ENCODE measurements around the gene MIGA1. TPM values are rescaled to one million over a fixed set of nuclear protein-coding genes. Genes with fewer than 3 reads are reported as not detected.

The MIGA1 gene
- total and polyA plus RNA-seq, 10 of the 15 experiments (the other 5 are each of a cell fraction or from before 2014, with no cell fraction given) = 1.3 to 7.2 (median 4.2) TPM

DNA sequence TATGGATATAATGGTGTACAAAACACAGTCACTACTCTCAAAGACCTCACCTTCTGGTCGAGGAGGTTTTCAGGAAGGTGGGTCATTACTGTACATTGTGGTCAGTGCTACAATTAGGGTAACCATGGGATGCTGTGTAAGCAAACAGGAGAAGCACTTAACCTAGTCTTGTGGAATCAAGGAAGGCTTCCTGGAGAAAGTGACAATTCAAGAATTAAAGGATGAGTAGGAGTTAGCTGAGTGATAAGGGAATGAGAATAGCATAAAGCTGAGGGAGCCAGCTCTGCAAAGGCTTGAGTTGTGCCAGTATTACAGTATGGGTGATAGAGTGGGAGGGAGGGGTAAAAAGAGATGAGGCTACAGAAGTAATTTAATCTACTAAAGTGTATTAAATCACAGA lies 126.2 kb downstream of the MIGA1 start:
- ChIA-PET POLR2A (no interaction called here), SMC1A (ENCODE audit: uncharacterized antibody, unreplicated experiment) (no interaction called here), CTCF (interaction anchor here (0.6 to 1.5 kb wide), 4 partner anchors 11 to 966 kb away, joined by 3 to 6 read pairs (median 4); no protein-coding TSS in a partner anchor), RAD21 (ENCODE audit: unreplicated experiment) (no interaction called here)
- no peaks in the 10 kb centered on the region for H3K36me3 ChIP-seq (ENCODE audit: control insufficient read depth in 2 of 2, insufficient read depth in 2 of 2, low read length in 1 of 2)
- H3K9me3 ChIP-seq (replicated peaks; ENCODE audit: control insufficient read depth, insufficient read depth, low read length) = no peaks in the 10 kb centered on the region
- intact Hi-C loops (cut with micrococcal nuclease; ENCODE audit: unreplicated experiment) (loop anchor here (10.0 kb wide), 2 partner anchors 361 to 761 kb away; no protein-coding TSS in a partner anchor), in situ Hi-C loops (cut with MboI) (loop anchor here (10.0 kb wide), 1 partner anchor 761 kb away; no protein-coding TSS in a partner anchor)
- DNase-seq (ENCODE audit: low read depth, low spot score) = no peak
- H3K27me3 ChIP-seq (replicated peaks in 1 of 2; ENCODE audit: control insufficient read depth in 2 of 2, insufficient read depth in 2 of 2, low read length in 1 of 2) = no peaks in the 10 kb centered on the region
- no peaks in the 10 kb centered on the region for H4K20me1 ChIP-seq (ENCODE audit: control insufficient read depth, insufficient read depth)
- no peaks in the 10 kb centered on the region for H3K4me1 ChIP-seq (ENCODE audit: control insufficient read depth, insufficient read depth, low read length)
- no peaks in the 10 kb centered on the region for H3K79me2 ChIP-seq (ENCODE audit: control insufficient read depth, insufficient read depth, low read length)
- BruUV-seq (replicated peaks) = no TSS peak
- no peak for TF ChIP-seq MEF2A (IDR thresholded peaks at IDR 0.05; ENCODE audit: insufficient read depth, low read depth, low read length)
- TF ChIP-seq ZNF217 (IDR thresholded peaks at IDR 0.05) = no peak
- no peak for TF ChIP-seq SPI1 (IDR thresholded peaks at IDR 0.05; ENCODE audit: borderline replicate concordance, insufficient read depth, low read depth, low read length)
- TF ChIP-seq RELA (IDR thresholded peaks at IDR 0.05; ENCODE audit: borderline replicate concordance, partially characterized antibody) = no peak
- TF ChIP-seq EGR1 (IDR thresholded peaks at IDR 0.05; ENCODE audit: borderline replicate concordance in 1 of 2, low read depth in 2 of 2, low read length in 2 of 2) = no peak
- TF ChIP-seq IKZF1 (conservative IDR thresholded peaks at IDR 0.05) = no peak
- no peak for TF ChIP-seq TARDBP (IDR thresholded peaks at IDR 0.05; ENCODE audit: borderline replicate concordance)
- no peak for TF ChIP-seq IKZF2 (IDR thresholded peaks at IDR 0.05)
- no peak for TF ChIP-seq JUNB (IDR thresholded peaks at IDR 0.05)
- TF ChIP-seq SMARCA5 (IDR thresholded peaks at IDR 0.05) = no peak
- no peak for TF ChIP-seq SREBF1 (IDR thresholded peaks at IDR 0.05; ENCODE audit: low read length)
- TF ChIP-seq SUPT20H (IDR thresholded peaks at IDR 0.05; ENCODE audit: borderline replicate concordance, control insufficient read depth, low read depth, low read length) = no peak
- no peak for TF ChIP-seq SRF (IDR thresholded peaks at IDR 0.05; ENCODE audit: low read depth in 2 of 2, low read length in 2 of 2)
- TF ChIP-seq YY1 (IDR thresholded peaks at IDR 0.05; ENCODE audit: low read depth, low read length) = no peak
- TF ChIP-seq TCF7 (IDR thresholded peaks at IDR 0.05; ENCODE audit: borderline replicate concordance) = no peak
- TF ChIP-seq, protein P1, sequence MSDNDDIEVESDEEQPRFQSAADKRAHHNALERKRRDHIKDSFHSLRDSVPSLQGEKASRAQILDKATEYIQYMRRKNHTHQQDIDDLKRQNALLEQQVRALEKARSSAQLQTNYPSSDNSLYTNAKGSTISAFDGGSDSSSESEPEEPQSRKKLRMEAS (IDR thresholded peaks at IDR 0.05; ENCODE audit: low read depth, low read length) = no peak
- TF ChIP-seq, protein P2, sequence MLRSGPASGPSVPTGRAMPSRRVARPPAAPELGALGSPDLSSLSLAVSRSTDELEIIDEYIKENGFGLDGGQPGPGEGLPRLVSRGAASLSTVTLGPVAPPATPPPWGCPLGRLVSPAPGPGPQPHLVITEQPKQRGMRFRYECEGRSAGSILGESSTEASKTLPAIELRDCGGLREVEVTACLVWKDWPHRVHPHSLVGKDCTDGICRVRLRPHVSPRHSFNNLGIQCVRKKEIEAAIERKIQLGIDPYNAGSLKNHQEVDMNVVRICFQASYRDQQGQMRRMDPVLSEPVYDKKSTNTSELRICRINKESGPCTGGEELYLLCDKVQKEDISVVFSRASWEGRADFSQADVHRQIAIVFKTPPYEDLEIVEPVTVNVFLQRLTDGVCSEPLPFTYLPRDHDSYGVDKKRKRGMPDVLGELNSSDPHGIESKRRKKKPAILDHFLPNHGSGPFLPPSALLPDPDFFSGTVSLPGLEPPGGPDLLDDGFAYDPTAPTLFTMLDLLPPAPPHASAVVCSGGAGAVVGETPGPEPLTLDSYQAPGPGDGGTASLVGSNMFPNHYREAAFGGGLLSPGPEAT (IDR thresholded peaks at IDR 0.05; ENCODE audit: low read depth) = no peak
- no peak for TF ChIP-seq TCF3 (IDR thresholded peaks at IDR 0.05; ENCODE audit: borderline replicate concordance, insufficient read depth, low read depth, low read length)
- no peak for TF ChIP-seq TAF1 (IDR thresholded peaks at IDR 0.05; ENCODE audit: borderline replicate concordance, low read depth, low read length)
- no peak overlapping the region for H3K9ac ChIP-seq (ENCODE audit: control insufficient read depth, insufficient read depth, low read length)
- H3K27ac ChIP-seq (ENCODE audit: control insufficient read depth, insufficient read depth) = no peak overlapping the region
- ATAC-seq = 0 out of 3 replicates have a peak, but pooled peaks have one; percentile 30
- 0% methylated on average over 1 of the region's 1 CpG for WGBS (ENCODE audit: insufficient coverage, insufficient replicate concordance, low lambda C conversion rate, missing lambda C conversion rate)
- no peak overlapping the region for H3K4me2 ChIP-seq (ENCODE audit: control insufficient read depth, insufficient read depth)
- FAIRE-seq = no peak
- no peak overlapping the region for H2AFZ ChIP-seq (ENCODE audit: control insufficient read depth, low read depth, low read length)
- no peak overlapping the region for H3K4me3 ChIP-seq

Data from GM12878 (cell line).